GM12878 (cell line): ENCODE results near the gene YIF1B. TPM values are rescaled to one million over a fixed set of nuclear protein-coding genes. Genes with fewer than 3 reads are reported as not detected.

ENCODE experiments used
- ATAC-seq: fragments of 200-7000 bp; cut with Tn5 transposase; 3 replicates; pipeline ENCODE4 v1.9.1; 2020; ENCODE audit warnings: mild to moderate bottlenecking, moderate library complexity
- BruUV-seq: library from RNA; stranded (reverse); fragments of 400-500 nt; replicated peaks from 2 replicates; lab custom pipeline; 2021; lab: Mats Ljungman, UMichigan
- CTCF ChIA-PET: fragments of 300-600 bp; sonication (Branson Sonifier 250); formaldehyde crosslinking; extraction: SDS; loops from one replicate; lab custom pipeline; 2021; ENCODE audit warnings: inconsistent platforms; lab: Yijun Ruan, JAX
- POLR2A ChIA-PET: fragments of 350-600 bp; formaldehyde crosslinking; extraction: SDS; loops from one replicate; lab custom pipeline; 2021; ENCODE audit warnings: inconsistent platforms; lab: Charles Lee
- RAD21 ChIA-PET: fragments of 300-600 bp; sonication (Branson Sonifier 250); formaldehyde crosslinking; loops from one replicate; lab custom pipeline; 2023; ENCODE audit warnings: antibody characterized with exemption; ENCODE audit not compliant: unreplicated experiment; lab: Charles Lee
- SMC1A ChIA-PET: fragments of 300-600 bp; sonication (Branson Sonifier 250); formaldehyde crosslinking; loops from one replicate; lab custom pipeline; 2023; ENCODE audit not compliant: unreplicated experiment, uncharacterized antibody; lab: Charles Lee
- DNase-seq: peaks from one replicate; pipeline ENCODE4 v3.0.0-alpha.2; 2011; ENCODE audit warnings: low read depth, low spot score
- FAIRE-seq: peaks from 3 replicates; lab custom pipeline; 2011; peaks lifted over from hg19 to GRCh38; lab: Jason Lieb, UNC
- H2AFZ ChIP-seq: 2 replicates; pipeline ENCODE4 v1.6.0; 2011; ENCODE audit warnings: low read depth, low read length, control low read depth; ENCODE audit not compliant: control insufficient read depth
- H3K27ac ChIP-seq: 2 replicates; pipeline ENCODE4 v1.5.1; 2011; ENCODE audit warnings: control low read depth; ENCODE audit not compliant: control insufficient read depth, insufficient read depth
- H3K27me3 ChIP-seq, 2 experiments: replicated peaks in 1 of 2; 2 replicates each; pipeline versions ENCODE4 v1.6.0 to v1.6.1; 2011; ENCODE audit warnings: low read length in 1 of 2; ENCODE audit not compliant: control insufficient read depth in 2 of 2, insufficient read depth in 2 of 2
- H3K36me3 ChIP-seq, 2 experiments: 2 replicates each; pipeline ENCODE4 v1.5.1; 2011; ENCODE audit warnings: low read length in 1 of 2; ENCODE audit not compliant: control insufficient read depth in 2 of 2, insufficient read depth in 2 of 2
- H3K4me1 ChIP-seq: 2 replicates; pipeline ENCODE4 v1.6.1; 2011; ENCODE audit warnings: mild to moderate bottlenecking, low read length, moderate library complexity, mixed read lengths; ENCODE audit not compliant: control insufficient read depth, insufficient read depth
- H3K4me2 ChIP-seq: 2 replicates; pipeline ENCODE4 v1.6.0; 2011; ENCODE audit warnings: control low read depth; ENCODE audit not compliant: control insufficient read depth, insufficient read depth
- H3K4me3 ChIP-seq: fragments of 200-600 bp; sonication (generic); 2 replicates; pipeline ENCODE4 v1.5.1; 2016
- H3K79me2 ChIP-seq: 2 replicates; pipeline ENCODE4 v1.6.0; 2011; ENCODE audit warnings: low read length; ENCODE audit not compliant: control insufficient read depth, insufficient read depth
- H3K9ac ChIP-seq: 2 replicates; pipeline ENCODE4 v1.8.0; 2011; ENCODE audit warnings: low read length, control low read depth, mixed read lengths; ENCODE audit not compliant: control insufficient read depth, insufficient read depth
- H3K9me3 ChIP-seq: replicated peaks from 3 replicates; pipeline ENCODE4 v1.5.1; 2011; ENCODE audit warnings: mild to moderate bottlenecking, low read length; ENCODE audit not compliant: control insufficient read depth, insufficient read depth
- H4K20me1 ChIP-seq: 2 replicates; pipeline ENCODE4 v1.6.0; 2011; ENCODE audit not compliant: control insufficient read depth, insufficient read depth
- ATF2 ChIP-seq: IDR thresholded peaks from 2 replicates; pipeline ENCODE4 v1.6.1; 2012; ENCODE audit warnings: low read length, inconsistent platforms
- ATF7 ChIP-seq: fragments of 450-650 bp; IDR thresholded peaks from 2 replicates; pipeline ENCODE4 v1.6.1; 2016; ENCODE audit warnings: low read depth, mild to moderate bottlenecking
- CHD1 ChIP-seq: IDR thresholded peaks from 2 replicates; pipeline ENCODE4 v1.6.1; 2012; ENCODE audit warnings: low read depth, low read length, improper control_type of control experiment
- E2F4 ChIP-seq: IDR thresholded peaks from 2 replicates; pipeline ENCODE4 v1.6.1; 2012; ENCODE audit warnings: low read depth, low read length, improper control_type of control experiment
- GATAD2B ChIP-seq: fragments of 450-650 bp; conservative IDR thresholded peaks from 2 replicates; pipeline ENCODE4 v1.6.1; 2017; ENCODE audit warnings: low read depth, mild to moderate bottlenecking, moderate library complexity
- HSF1 ChIP-seq: fragments of 150-350 bp; IDR thresholded peaks from 2 replicates; pipeline ENCODE4 v1.6.1; 2014; ENCODE audit warnings: mild to moderate bottlenecking, low read depth, low read length
- JUNB ChIP-seq: IDR thresholded peaks from 2 replicates; pipeline ENCODE4 v1.6.1; 2016; ENCODE audit warnings: antibody characterized with exemption, mild to moderate bottlenecking
- KLF5 ChIP-seq: fragments of 450-650 bp; IDR thresholded peaks from 2 replicates; pipeline ENCODE4 v1.6.1; 2014; ENCODE audit warnings: mild to moderate bottlenecking; ENCODE audit not compliant: partially characterized antibody
- MAX ChIP-seq: IDR thresholded peaks from 2 replicates; pipeline ENCODE4 v1.6.1; 2012; ENCODE audit warnings: low read depth, low read length, improper control_type of control experiment
- MEF2B ChIP-seq: fragments of 450-650 bp; IDR thresholded peaks from 2 replicates; pipeline ENCODE4 v1.6.1; 2018; ENCODE audit warnings: mild to moderate bottlenecking, moderate library complexity; ENCODE audit not compliant: partially characterized antibody, poor library complexity, severe bottlenecking
- MYB ChIP-seq: fragments of 150-350 bp; IDR thresholded peaks from 2 replicates; pipeline ENCODE4 v1.6.1; 2014; ENCODE audit warnings: mild to moderate bottlenecking, low read depth, low read length, borderline replicate concordance
- NRF1 ChIP-seq: conservative IDR thresholded peaks from 2 replicates; pipeline ENCODE4 v1.6.1; 2011; ENCODE audit warnings: mild to moderate bottlenecking, low read depth, low read length, improper control_type of control experiment
- SIX5 ChIP-seq: IDR thresholded peaks from 2 replicates; pipeline ENCODE4 v1.6.1; 2011; ENCODE audit warnings: mild to moderate bottlenecking, low read depth, low read length, moderate library complexity; ENCODE audit not compliant: severe bottlenecking
- SMAD1 ChIP-seq: fragments of 450-650 bp; IDR thresholded peaks from 2 replicates; pipeline ENCODE4 v1.6.1; 2018; ENCODE audit warnings: mild to moderate bottlenecking, low read depth; ENCODE audit not compliant: partially characterized antibody
- TCF3 ChIP-seq: IDR thresholded peaks from 2 replicates; pipeline ENCODE4 v1.6.1; 2012; ENCODE audit warnings: low read depth, mild to moderate bottlenecking, low read length, borderline replicate concordance; ENCODE audit not compliant: insufficient read depth
- ZBTB4 ChIP-seq: fragments of 450-650 bp; formaldehyde crosslinking; IDR thresholded peaks from 2 replicates; pipeline ENCODE4 v1.4.0; 2022; ENCODE audit warnings: mild to moderate bottlenecking, moderate library complexity
- WGBS: methylation state at CpG from one replicate; pipeline ENCODE4 v1.1.6; 2016; ENCODE audit warnings: low lambda C conversion rate; ENCODE audit not compliant: insufficient replicate concordance, insufficient coverage; ENCODE audit errors: missing lambda C conversion rate; 5-methylcytosine and 5-hydroxymethylcytosine counted together
- in situ Hi-C: fragments of 300-500 bp; cut with MboI; formaldehyde crosslinking; loops from 9 replicates; pipeline ENCODE4 v1.14.3; 2018; ENCODE audit warnings: mixed read lengths
- intact Hi-C: fragments of 100-400 bp; cut with micrococcal nuclease; formaldehyde crosslinking; loops from one replicate; pipeline ENCODE4 v1.14.2; 2022; ENCODE audit not compliant: unreplicated experiment
- polyA plus RNA-seq, 11 experiments: library from polyadenylated mRNA; depleted of rRNA in 4 of 11; unstranded in 6 of 11; stranded (reverse) in 5 of 11; fragments of >200 nt; fragmentation: Nextera tagmentation in 4 of 11; fragmentation: Illumina TruSeq in 1 of 11; extraction: Ambion mirVana in 4 of 11; extraction: Trizol in 1 of 11; gene quantifications; 1 replicate in 1 of 11; 2 replicates in 10 of 11; pipeline versions ENCODE4 v1.2.1 to v1.2.3, GENCODE V29; 2011 to 2016; ENCODE audit warnings: inconsistent platforms in 2 of 11, missing spikeins in 2 of 11, low read depth in 1 of 11
- total RNA-seq, 4 experiments: library from RNA; depleted of rRNA in 3 of 4; stranded (reverse); fragments of >200 nt in 3 of 4; fragmentation: Illumina TruSeq in 1 of 4; extraction: Trizol in 1 of 4; gene quantifications; 2 replicates each; pipeline versions ENCODE4 v1.2.1 to v1.2.3, GENCODE V29; 2013 to 2021

The YIF1B gene
- total and polyA plus RNA-seq, 10 of the 15 experiments (the other 5 are each of a cell fraction or from before 2014, with no cell fraction given), result 1.3 to 106 (median 53.5) TPM

GRCh38 chr19:38316477-38317067 is 825 bp upstream of the YIF1B start:
- Histone ChIP-seq H3K9ac (peak overlapping the region; percentile 76), H3K27ac (peak overlapping the region; percentile 68), H3K4me2 (peak overlapping the region; percentile 56), H3K4me1 (peaks cover 3% of the 10 kb centered on the region; the same call in 1 of the 2 replicates), H3K79me2 (peaks cover 4% of the 10 kb centered on the region), H3K9me3 (no peaks in the 10 kb centered on the region), H3K4me3 (peak overlapping the region; percentile 51; the same call in 1 of the 2 replicates), H4K20me1 (no peaks in the 10 kb centered on the region), H2AFZ (peak overlapping the region; percentile 84), H3K27me3 (no peaks in the 10 kb centered on the region; a peak in 2 of 4 replicates), H3K36me3 (no peaks in the 10 kb centered on the region)
- no peak for FAIRE-seq
- BruUV-seq, result no TSS peak
- in situ Hi-C loops (no loop called here), intact Hi-C loops (loop anchor here (5.0 kb wide), 1 partner anchor 74 kb away; no protein-coding TSS in a partner anchor)
- DNase-seq, result no peak
- ChIA-PET RAD21 (no interaction called here), SMC1A (no interaction called here), POLR2A (no interaction called here), CTCF (no interaction called here)
- TF ChIP-seq ZBTB4 (CRISPR knock-in tag) (no peak), TCF3 (no peak), GATAD2B (no peak), MYB (no peak), HSF1 (no peak), SIX5 (peak; percentile 43), NRF1 (no peak), MAX (no peak), KLF5 (no peak), SMAD1 (no peak), ATF2 (no peak), E2F4 (no peak), MEF2B (no peak), ATF7 (0 out of 2 replicates have a peak, but pooled peaks have one; percentile 2), CHD1 (no peak), JUNB (no peak)
- peak; percentile 26 for ATAC-seq
- 20% methylated on average over 8 of the region's 8 CpGs for WGBS
